ENCODE data around the gene MCTP1.

The MCTP1 gene

GRCh38 chr5:95256991-95257390 lies 27.9 kb downstream of the MCTP1 start:
- no peak for TF ChIP-seq CTCF (conservative IDR thresholded peaks at IDR 0.05; ENCODE audit: control insufficient read depth, insufficient read depth, low read depth, low read length)
- DNase-seq (ENCODE audit: low read depth): peak; percentile 3
- no peak overlapping the region for H3K4me3 ChIP-seq (ENCODE audit: control insufficient read depth, low read depth, low read length)

GRCh38 chr5:95256446-95256845 lies 28.4 kb downstream of the MCTP1 start:
- TF ChIP-seq CTCF (conservative IDR thresholded peaks at IDR 0.05; ENCODE audit: control insufficient read depth, insufficient read depth, low read depth, low read length): no peak
- no peak overlapping the region for H3K4me3 ChIP-seq (ENCODE audit: control insufficient read depth, low read depth, low read length)
- DNase-seq (ENCODE audit: low read depth): no peak

GRCh38 chr5:95252801-95253200 lies 32.1 kb downstream of the MCTP1 start:
- no peak for TF ChIP-seq CTCF (conservative IDR thresholded peaks at IDR 0.05; ENCODE audit: control insufficient read depth, insufficient read depth, low read depth, low read length)
- H3K4me3 ChIP-seq (ENCODE audit: control insufficient read depth, low read depth, low read length): no peak overlapping the region
- no peak for DNase-seq (ENCODE audit: low read depth)

GRCh38 chr5:95251185-95251584 lies 33.7 kb downstream of the MCTP1 start:
- H3K4me3 ChIP-seq (ENCODE audit: control insufficient read depth, low read depth, low read length): no peak overlapping the region
- DNase-seq (ENCODE audit: low read depth): no peak
- TF ChIP-seq CTCF (conservative IDR thresholded peaks at IDR 0.05; ENCODE audit: control insufficient read depth, insufficient read depth, low read depth, low read length): no peak

- H3K4me3 ChIP-seq (ENCODE audit: control insufficient read depth, low read depth, low read length): no peak overlapping the region
- no peak for TF ChIP-seq CTCF (conservative IDR thresholded peaks at IDR 0.05; ENCODE audit: control insufficient read depth, insufficient read depth, low read depth, low read length)
- no peak for DNase-seq (ENCODE audit: low read depth)
These were observed 40.4 kb downstream of the MCTP1 start for GRCh38 chr5:95244479-95244878.

GRCh38 chr5:95241635-95242034 lies 43.3 kb downstream of the MCTP1 start:
- no peak for TF ChIP-seq CTCF (conservative IDR thresholded peaks at IDR 0.05; ENCODE audit: control insufficient read depth, insufficient read depth, low read depth, low read length)
- DNase-seq (ENCODE audit: low read depth): no peak
- H3K4me3 ChIP-seq (ENCODE audit: control insufficient read depth, low read depth, low read length): no peak overlapping the region

GRCh38 chr5:95241161-95241560 lies 43.7 kb downstream of the MCTP1 start:
- no peak for TF ChIP-seq CTCF (conservative IDR thresholded peaks at IDR 0.05; ENCODE audit: control insufficient read depth, insufficient read depth, low read depth, low read length)

More at GRCh38 chr5:95241161-95241560, 43.7 kb downstream of the MCTP1 start:
- no peak overlapping the region for H3K4me3 ChIP-seq (ENCODE audit: control insufficient read depth, low read depth, low read length)
- no peak for DNase-seq (ENCODE audit: low read depth)

Data from fibroblast of mammary gland (primary cell).